BJ (cell line): ENCODE results near the gene TMEM147. TPM values are rescaled to one million over a fixed set of nuclear protein-coding genes. Genes with fewer than 3 reads are reported as not detected.

Experiments used
- CTCF ChIA-PET: fragments of 350-600 bp; formaldehyde crosslinking; extraction: SDS; loops from one replicate; lab custom pipeline; 2021; ENCODE audit warnings: antibody characterized with exemption, inconsistent platforms; lab: Yijun Ruan, JAX
- POLR2A ChIA-PET: fragments of 300-600 bp; sonication (Branson Sonifier 250); formaldehyde crosslinking; extraction: SDS; loops from one replicate; lab custom pipeline; 2021; ENCODE audit warnings: antibody characterized with exemption; lab: Charles Lee
- DNase-seq: peaks from one replicate; pipeline ENCODE4 v3.0.0-alpha.2; 2011; ENCODE audit warnings: low read depth
- H3K27me3 ChIP-seq: 2 replicates; pipeline ENCODE4 v1.6.0; 2011; ENCODE audit warnings: low read length; ENCODE audit not compliant: control insufficient read depth, insufficient read depth
- H3K36me3 ChIP-seq: 2 replicates; pipeline ENCODE4 v1.5.1; 2011; ENCODE audit warnings: low read length; ENCODE audit not compliant: control insufficient read depth, insufficient read depth
- H3K4me3 ChIP-seq: 2 replicates; pipeline ENCODE4 v1.5.1; 2011; ENCODE audit warnings: low read depth, mild to moderate bottlenecking, control low read depth, low read length
- CTCF ChIP-seq: IDR thresholded peaks from 2 replicates; pipeline ENCODE4 v1.5.1; 2011; ENCODE audit warnings: low read depth, mild to moderate bottlenecking, control low read depth, inconsistent platforms, low read length, moderate library complexity; ENCODE audit not compliant: insufficient read depth
- polyA plus RNA-seq: library from polyadenylated mRNA; depleted of rRNA; stranded (reverse); fragments of >200 nt; gene quantifications from 2 replicates; pipeline ENCODE4 v1.2.3, GENCODE V29; 2011

TMEM147 gene
- polyA plus RNA-seq, 1 experiment, result 200 TPM

GRCh38 chr19:35558400-35559280, 13.2 kb downstream of the TMEM147 start:
- no peak for DNase-seq
- Histone ChIP-seq H3K27me3 (peaks cover 16% of the 10 kb centered on the region), H3K36me3 (no peaks in the 10 kb centered on the region), H3K4me3 (peak overlapping the region; percentile 34)
- ChIA-PET CTCF (interaction anchor here (1.2 to 3.4 kb wide), 2 partner anchors 10 to 45 kb away, joined by 3 to 21 read pairs; partner anchors contain the start of gene DMKN), POLR2A (no interaction called here)
- TF ChIP-seq CTCF, result no peak

DNA sequence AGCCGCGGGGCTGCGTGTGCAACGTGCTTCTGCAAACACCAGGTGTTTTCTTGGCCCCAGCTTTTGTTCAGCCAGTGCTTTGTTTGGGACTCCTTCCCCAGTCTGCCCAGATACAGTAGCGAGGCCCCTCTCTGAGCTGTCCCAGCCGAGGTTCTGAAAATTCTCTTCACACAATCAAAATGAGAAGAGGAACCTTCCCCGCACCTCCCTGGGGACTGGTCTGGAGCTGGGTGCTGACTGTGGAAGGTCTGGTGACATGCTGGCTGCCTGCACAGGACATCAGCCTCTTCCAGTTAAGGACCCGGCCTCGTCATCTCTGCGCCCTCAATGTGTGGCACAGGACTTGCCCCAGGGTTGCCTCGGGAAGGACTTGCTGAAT, 13.8 kb downstream of the TMEM147 start:
- Histone ChIP-seq H3K27me3 (peaks cover 16% of the 10 kb centered on the region), H3K4me3 (no peak overlapping the region), H3K36me3 (no peaks in the 10 kb centered on the region)
- no peak for DNase-seq
- no peak for TF ChIP-seq CTCF
- ChIA-PET CTCF (interaction anchor here (3.4 kb wide), 1 partner anchor 10 kb away, joined by 21 read pairs; no protein-coding TSS in a partner anchor), POLR2A (no interaction called here)

DNA sequence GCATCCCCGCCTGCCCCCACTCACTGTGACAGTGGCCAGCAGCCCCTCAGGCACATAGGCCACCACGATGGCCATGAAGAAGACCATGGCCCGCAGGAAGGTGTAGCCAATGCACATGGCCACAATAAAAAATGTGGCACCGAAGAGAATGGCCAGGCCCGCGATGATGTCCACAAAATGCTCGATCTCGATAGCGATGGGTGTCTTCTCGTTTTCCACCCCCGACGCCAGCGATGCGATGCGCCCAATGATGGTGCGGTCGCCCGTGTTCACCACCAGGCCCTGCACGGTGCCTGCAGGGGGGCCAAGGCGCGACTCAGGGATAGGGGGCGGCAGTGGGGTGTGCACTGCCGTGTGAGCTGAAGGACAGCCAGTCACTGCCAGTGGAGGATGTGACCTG, 14.4 kb downstream of the TMEM147 start:
- ChIA-PET CTCF (interaction anchor here (3.4 kb wide), 1 partner anchor 11 kb away, joined by 21 read pairs; no protein-coding TSS in a partner anchor), POLR2A (interaction anchor here (0.6 kb wide), 1 partner anchor 68 kb away, joined by 4 read pairs; no protein-coding TSS in a partner anchor)
- DNase-seq, result no peak
- no peaks in the 10 kb centered on the region for H3K36me3 ChIP-seq
- TF ChIP-seq CTCF, result no peak
- H3K4me3 ChIP-seq, result no peak overlapping the region
- peaks cover 16% of the 10 kb centered on the region for H3K27me3 ChIP-seq

DNA sequence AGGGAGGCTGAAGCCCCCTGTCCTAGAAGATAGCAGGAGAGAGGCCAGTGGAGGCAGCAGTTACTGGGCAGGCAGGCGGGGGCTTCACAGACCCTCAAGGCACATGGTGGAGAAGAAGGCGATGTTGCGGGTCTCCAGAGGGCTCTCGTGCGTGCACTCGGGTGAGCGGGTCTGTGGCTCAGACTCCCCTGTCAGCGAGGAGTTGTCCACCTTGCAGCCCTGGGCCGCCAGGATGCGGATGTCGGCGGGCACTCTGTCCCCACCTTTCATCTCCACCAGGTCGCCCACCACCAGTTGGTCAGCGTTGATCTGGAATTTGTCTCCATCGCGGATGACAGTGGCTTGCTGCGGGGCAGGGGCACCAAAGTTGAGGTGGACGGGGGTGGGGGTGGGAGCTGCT, 14.8 kb downstream of the TMEM147 start:
- H3K36me3 ChIP-seq, result no peaks in the 10 kb centered on the region
- H3K4me3 ChIP-seq, result no peak overlapping the region
- H3K27me3 ChIP-seq, result peaks cover 16% of the 10 kb centered on the region
- ChIA-PET POLR2A (interaction anchor here (0.6 kb wide), 1 partner anchor 68 kb away, joined by 4 read pairs; no protein-coding TSS in a partner anchor), CTCF (interaction anchor here (1.7 kb wide), 1 partner anchor 11 kb away, joined by 7 read pairs; no protein-coding TSS in a partner anchor)
- no peak for DNase-seq
- TF ChIP-seq CTCF, result no peak

- peaks cover 16% of the 10 kb centered on the region for H3K27me3 ChIP-seq
- CTCF ChIA-PET, result interaction anchor here (1.7 kb wide), 1 partner anchor 12 kb away, joined by 7 read pairs; no protein-coding TSS in a partner anchor
- no peak for DNase-seq
- H3K36me3 ChIP-seq, result no peaks in the 10 kb centered on the region
- H3K4me3 ChIP-seq, result no peak overlapping the region
- TF ChIP-seq CTCF, result no peak
- POLR2A ChIA-PET, result no interaction called here
These were observed 15.3 kb downstream of the TMEM147 start for GRCh38 chr19:35560677-35561076.
